GM10266 (cell line): ENCODE measurements around the gene SEMA4D.
A peak's percentile ranks its signal among the peaks of the same experiment; 100 is the strongest.
"Not testable (repeated sequence)": the region's sequence is repeated elsewhere in the genome, so short reads cannot be mapped to it uniquely, and the experiment has no call there.

Experiments
- DNase-seq: peaks from one replicate; pipeline ENCODE4 v3.0.0; 2012; ENCODE audit errors: extremely low spot score
- CTCF ChIP-seq: IDR thresholded peaks from 2 replicates; pipeline ENCODE4 v1.5.1; 2012; ENCODE audit warnings: mild to moderate bottlenecking, low read depth; ENCODE audit not compliant: control insufficient read depth, insufficient read depth; ENCODE audit errors: missing control alignments

Gene SEMA4D

GRCh38 chr9:89375191-89375760 lies 122.6 kb downstream of the SEMA4D start:
- DNase-seq, result peak; percentile 80
- peak; percentile 14 for TF ChIP-seq CTCF

GRCh38 chr9:89374176-89374575 lies 123.7 kb downstream of the SEMA4D start:
- no peak for TF ChIP-seq CTCF
- no peak for DNase-seq

DNA sequence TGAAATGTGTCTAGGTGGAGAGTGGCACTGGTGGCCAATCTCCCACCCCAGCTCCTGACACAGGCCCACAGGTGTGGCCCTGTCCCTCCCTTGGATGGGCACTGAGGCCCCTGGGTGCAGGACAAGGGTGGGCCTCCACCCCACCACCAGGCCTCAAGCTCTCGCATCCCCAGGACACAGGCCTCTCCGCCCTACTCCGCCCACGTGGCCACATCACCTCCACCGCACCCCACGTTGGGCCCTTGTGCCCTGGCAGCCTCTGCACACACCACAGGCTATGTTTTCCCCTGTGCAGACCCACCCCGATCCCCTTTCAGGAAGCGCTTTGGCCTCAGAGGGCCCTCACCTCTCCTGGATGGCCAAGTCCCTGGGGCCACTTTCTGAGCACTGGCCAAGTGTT lies 124.9 kb downstream of the SEMA4D start:
- no peak for DNase-seq

DNA sequence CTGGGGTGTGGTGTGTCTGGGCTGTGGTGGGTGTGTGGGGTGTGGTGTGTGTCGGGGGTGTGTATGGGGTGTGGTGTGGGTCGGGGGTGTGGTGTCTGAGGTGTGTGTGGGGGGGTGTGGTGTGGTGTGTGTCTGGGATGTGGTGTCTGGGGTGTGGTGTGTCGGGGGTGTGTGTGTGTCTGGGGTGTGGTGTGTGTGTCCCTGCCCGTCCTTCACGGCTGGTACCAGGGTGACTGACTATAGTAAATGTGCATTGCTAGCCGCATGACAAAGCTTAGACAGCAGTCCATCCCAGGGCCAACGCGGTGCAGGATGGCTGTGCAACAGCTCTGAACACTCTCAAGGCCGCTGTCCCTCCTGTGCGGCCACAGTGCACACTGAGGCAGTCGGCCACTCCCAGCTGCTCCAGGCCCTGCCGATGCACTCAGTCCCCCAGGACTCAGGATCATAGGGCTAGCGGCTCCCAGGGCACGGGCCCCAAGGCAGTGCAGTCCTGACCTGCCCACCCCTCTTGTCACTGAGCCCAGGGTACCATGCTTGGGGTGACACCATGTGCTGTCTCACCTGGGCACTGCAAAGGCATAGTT lies 125.6 kb downstream of the SEMA4D start:
- no peak for TF ChIP-seq CTCF
- DNase-seq, result no peak

More for the DNA sequence above, 124.9 kb downstream of the SEMA4D start:
- TF ChIP-seq CTCF, result no peak

GRCh38 chr9:89371791-89372190 lies 126.1 kb downstream of the SEMA4D start:
- DNase-seq, result not testable (repeated sequence)

DNA sequence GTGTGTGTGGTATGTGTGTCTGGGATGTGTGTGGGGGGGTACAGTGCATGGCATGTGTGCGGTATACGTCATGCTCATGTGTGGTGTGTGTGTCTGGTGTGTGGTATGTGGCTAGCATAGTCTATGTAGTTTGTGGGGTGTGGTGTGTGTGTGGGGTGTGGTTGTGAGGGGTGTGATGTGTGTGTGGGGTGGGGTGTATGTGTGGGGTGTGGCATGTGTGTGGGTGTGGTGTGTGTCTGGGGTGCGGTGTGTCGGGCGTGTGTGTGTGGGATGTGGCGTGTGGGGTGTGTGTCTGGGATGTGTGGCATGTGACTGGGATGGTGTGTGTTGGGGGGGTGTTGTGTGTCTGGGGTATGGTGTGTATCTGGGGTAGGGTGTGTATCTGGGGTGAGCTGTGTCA lies 127.3 kb downstream of the SEMA4D start:
- DNase-seq, result no peak
- TF ChIP-seq CTCF, result no peak

- no peak for DNase-seq
- no peak for TF ChIP-seq CTCF
Measured at GRCh38 chr9:89368978-89369377, 128.9 kb downstream of the SEMA4D start.

GRCh38 chr9:89368550-89368949 lies 129.4 kb downstream of the SEMA4D start:
- no peak for TF ChIP-seq CTCF
- DNase-seq, result no peak
